ENCODE measurements around the gene IL12RB2. TPM values are rescaled to one million over a fixed set of nuclear protein-coding genes. Genes with fewer than 3 reads are reported as not detected.

IL12RB2 gene
- total and polyA plus RNA-seq, 2 of the 13 experiments (the other 11 are each of a cell fraction or from before 2014, with no cell fraction given) = not detected

GRCh38 chr1:67312615-67313014, 4.9 kb downstream of the IL12RB2 start:
- FAIRE-seq (no peak), DNase-seq (ENCODE audit: low spot score) (no peak), ATAC-seq (no peak)
- Histone ChIP-seq H3K4me2 (ENCODE audit: low read depth, low read length) (no peak overlapping the region), H3K4me3 (replicated peaks in 1 of 3; ENCODE audit: insufficient read depth in 1 of 3, low read depth in 2 of 3, low read length in 3 of 3) (no peak overlapping the region), H3K79me2 (ENCODE audit: insufficient read depth, low read length) (no peaks in the 10 kb centered on the region), H3K4me1 (ENCODE audit: insufficient read depth, low read length) (no peaks in the 10 kb centered on the region), H4K20me1 (ENCODE audit: insufficient read depth, low read length) (no peaks in the 10 kb centered on the region), H3K9me3 (ENCODE audit: low read length) (no peaks in the 10 kb centered on the region), H2AFZ (ENCODE audit: low read length) (no peak overlapping the region), H3K27ac (ENCODE audit: extremely low read length, insufficient read depth, low read length) (no peak overlapping the region), H3K36me3 (replicated peaks in 1 of 2; ENCODE audit: control insufficient read depth in 1 of 2, insufficient read depth in 2 of 2, low read length in 2 of 2) (no peaks in the 10 kb centered on the region), H3K9ac (ENCODE audit: insufficient read depth, low read depth, low read length) (no peak overlapping the region), H3K27me3 (ENCODE audit: control insufficient read depth in 1 of 2, insufficient read depth in 2 of 2, low read length in 2 of 2) (0 out of 5 replicates have a peak, but pooled peaks cover 0 to 9% of the 10 kb centered on the region in 2 experiments)
- 4% methylated on average over 2 of the region's 2 CpGs for WGBS (ENCODE audit: low lambda C conversion rate)
- intact Hi-C loops (cut with micrococcal nuclease; ENCODE audit: unreplicated experiment) (no loop called here), in situ Hi-C loops (cut with HindIII; ENCODE audit: extremely low pct_ligation_motif_present, low pct_unique_long_range_greater_than_20kb) (no loop called here)
- POLR2A ChIA-PET = no interaction called here
- CTCF ChIA-PET (ENCODE audit: low intra/inter-chr PET ratio, low total read pairs) = no interaction called here
- TF ChIP-seq NPAS2 (CRISPR knock-in tag; IDR thresholded peaks at IDR 0.05; ENCODE audit: borderline replicate concordance) (no peak), HMG20B (CRISPR knock-in tag; conservative IDR thresholded peaks at IDR 0.05) (no peak), ZNF83 (CRISPR knock-in tag; IDR thresholded peaks at IDR 0.05; ENCODE audit: borderline replicate concordance) (no peak)
- TF ChIP-seq, protein P1, sequence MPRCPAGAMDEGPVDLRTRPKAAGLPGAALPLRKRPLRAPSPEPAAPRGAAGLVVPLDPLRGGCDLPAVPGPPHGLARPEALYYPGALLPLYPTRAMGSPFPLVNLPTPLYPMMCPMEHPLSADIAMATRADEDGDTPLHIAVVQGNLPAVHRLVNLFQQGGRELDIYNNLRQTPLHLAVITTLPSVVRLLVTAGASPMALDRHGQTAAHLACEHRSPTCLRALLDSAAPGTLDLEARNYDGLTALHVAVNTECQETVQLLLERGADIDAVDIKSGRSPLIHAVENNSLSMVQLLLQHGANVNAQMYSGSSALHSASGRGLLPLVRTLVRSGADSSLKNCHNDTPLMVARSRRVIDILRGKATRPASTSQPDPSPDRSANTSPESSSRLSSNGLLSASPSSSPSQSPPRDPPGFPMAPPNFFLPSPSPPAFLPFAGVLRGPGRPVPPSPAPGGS (CRISPR knock-in tag; IDR thresholded peaks at IDR 0.05) = no peak
- BruUV-seq (replicated peaks) = no TSS peak

- H3K4me3 ChIP-seq (replicated peaks in 1 of 3; ENCODE audit: insufficient read depth in 1 of 3, low read depth in 2 of 3, low read length in 3 of 3) = no peak overlapping the region
- H3K4me1 ChIP-seq (ENCODE audit: insufficient read depth, low read length) = no peaks in the 10 kb centered on the region
- ATAC-seq (no peak), DNase-seq (ENCODE audit: low spot score) (no peak), FAIRE-seq (no peak)
- POLR2A ChIA-PET = no interaction called here
- CTCF ChIA-PET (ENCODE audit: low intra/inter-chr PET ratio, low total read pairs) = no interaction called here
- no TSS peak for BruUV-seq (replicated peaks)
- no peaks in the 10 kb centered on the region for H3K79me2 ChIP-seq (ENCODE audit: insufficient read depth, low read length)
- no peaks in the 10 kb centered on the region for H4K20me1 ChIP-seq (ENCODE audit: insufficient read depth, low read length)
- H3K27me3 ChIP-seq (ENCODE audit: control insufficient read depth in 1 of 2, insufficient read depth in 2 of 2, low read length in 2 of 2) = 0 out of 5 replicates have a peak, but pooled peaks cover 0 to 9% of the 10 kb centered on the region in 2 experiments
- no peak overlapping the region for H3K27ac ChIP-seq (ENCODE audit: extremely low read length, insufficient read depth, low read length)
- intact Hi-C loops (cut with micrococcal nuclease; ENCODE audit: unreplicated experiment) = loop anchor here (2.0 kb wide), 1 partner anchor 57 kb away; no protein-coding TSS in a partner anchor
- WGBS (ENCODE audit: low lambda C conversion rate) = 31% methylated on average over 8 of the region's 8 CpGs
- no peak overlapping the region for H3K4me2 ChIP-seq (ENCODE audit: low read depth, low read length)
- H3K9me3 ChIP-seq (ENCODE audit: low read length) = no peaks in the 10 kb centered on the region
- in situ Hi-C loops (cut with HindIII; ENCODE audit: extremely low pct_ligation_motif_present, low pct_unique_long_range_greater_than_20kb) = no loop called here
- no peaks in the 10 kb centered on the region for H3K36me3 ChIP-seq (replicated peaks in 1 of 2; ENCODE audit: control insufficient read depth in 1 of 2, insufficient read depth in 2 of 2, low read length in 2 of 2)
- H3K9ac ChIP-seq (ENCODE audit: insufficient read depth, low read depth, low read length) = no peak overlapping the region
- H2AFZ ChIP-seq (ENCODE audit: low read length) = no peak overlapping the region
- TF ChIP-seq HNF1A (IDR thresholded peaks at IDR 0.05; ENCODE audit: low read depth) (no peak), HNF1A (CRISPR knock-in tag; IDR thresholded peaks at IDR 0.05; ENCODE audit: borderline replicate concordance) (no peak), ZNF891 (CRISPR knock-in tag; IDR thresholded peaks at IDR 0.05) (no peak), CREBL2 (CRISPR knock-in tag; IDR thresholded peaks at IDR 0.05; ENCODE audit: borderline replicate concordance) (no peak), KLF6 (CRISPR knock-in tag; IDR thresholded peaks at IDR 0.05) (no peak), NONO (IDR thresholded peaks at IDR 0.05) (no peak), NONO (CRISPR knock-in tag; conservative IDR thresholded peaks at IDR 0.05) (no peak), ZNF530 (CRISPR knock-in tag; IDR thresholded peaks at IDR 0.05; ENCODE audit: low read depth) (no peak)
Observed at GRCh38 chr1:67313934-67314671, 6.4 kb downstream of the IL12RB2 start.
